ENCODE results near the gene ARHGAP11A. TPM values are rescaled to one million over a fixed set of nuclear protein-coding genes. Genes with fewer than 3 reads are reported as not detected.

ARHGAP11A gene
- total and polyA plus RNA-seq, 2 of the 8 experiments (the other 6 are each of a cell fraction or from before 2014, with no cell fraction given): 8.1 to 112 TPM

GRCh38 chr15:32687556-32687955 is 72.3 kb downstream of the ARHGAP11A start (continued):
- TF ChIP-seq CHD7 (IDR thresholded peaks at IDR 0.05; ENCODE audit: insufficient replicate concordance, low read length) (no peak), POLR2A (IDR thresholded peaks at IDR 0.05; ENCODE audit: control extremely low read depth in 1 of 2, low read depth in 2 of 2, low read length in 2 of 2) (no peak), BRCA1 (IDR thresholded peaks at IDR 0.05; ENCODE audit: low read depth, low read length) (no peak), ASH2L (IDR thresholded peaks at IDR 0.05; ENCODE audit: low read length) (no peak), CEBPB (IDR thresholded peaks at IDR 0.05; ENCODE audit: low read depth, low read length) (no peak), CHD1 (IDR thresholded peaks at IDR 0.05; ENCODE audit: low read depth, low read length) (no peak), TAF7 (optimal IDR thresholded peaks at IDR 0.05; ENCODE audit: borderline replicate concordance, low read depth, low read length) (no peak), SIN3A (conservative IDR thresholded peaks at IDR 0.05 in 1 of 2, IDR thresholded peaks at IDR 0.05 in 1 of 2; ENCODE audit: low read depth in 1 of 2, low read length in 2 of 2) (no peak), RAD21 (IDR thresholded peaks at IDR 0.05 in 1 of 2, conservative IDR thresholded peaks at IDR 0.05 in 1 of 2; ENCODE audit: low read depth in 2 of 2, low read length in 2 of 2) (no peak), CREB1 (IDR thresholded peaks at IDR 0.05) (no peak), SRF (IDR thresholded peaks at IDR 0.05; ENCODE audit: low read depth, low read length) (no peak), USF2 (IDR thresholded peaks at IDR 0.05; ENCODE audit: low read length) (no peak)
